Hepatocyte (in vitro differentiated cells): ENCODE measurements around the gene NPTX1. TPM values are rescaled to one million over a fixed set of nuclear protein-coding genes. Genes with fewer than 3 reads are reported as not detected.

ENCODE experiments used
- DNase-seq: peaks from one replicate; pipeline ENCODE4 v3.0.0-alpha.2; 2016; ENCODE audit warnings: low spot score
- H2AFZ ChIP-seq: fragments of 200-600 bp; sonication (generic); 2 replicates; pipeline ENCODE4 v1.6.0; 2016; ENCODE audit warnings: antibody characterized with exemption, mild to moderate bottlenecking
- H3K27ac ChIP-seq: fragments of 200-600 bp; sonication (generic); 2 replicates; pipeline ENCODE4 v1.5.1; 2016; ENCODE audit warnings: mild to moderate bottlenecking
- H3K27me3 ChIP-seq: fragments of 200-600 bp; sonication (generic); 2 replicates; pipeline ENCODE4 v1.6.1; 2016
- H3K36me3 ChIP-seq: fragments of 200-600 bp; sonication (generic); replicated peaks from 2 replicates; pipeline ENCODE4 v1.5.1; 2016; ENCODE audit warnings: low read depth; ENCODE audit not compliant: insufficient read depth
- H3K4me1 ChIP-seq: fragments of 200-600 bp; sonication (generic); 2 replicates; pipeline ENCODE4 v1.5.1; 2016; ENCODE audit warnings: mild to moderate bottlenecking, moderate library complexity; ENCODE audit not compliant: insufficient read depth
- H3K4me2 ChIP-seq: fragments of 200-600 bp; sonication (generic); 2 replicates; pipeline ENCODE4 v1.6.0; 2016
- H3K4me3 ChIP-seq: fragments of 200-600 bp; sonication (generic); 2 replicates; pipeline ENCODE4 v1.5.1; 2016; ENCODE audit warnings: mild to moderate bottlenecking
- H3K79me2 ChIP-seq: fragments of 200-600 bp; sonication (generic); 2 replicates; pipeline ENCODE4 v1.6.0; 2017; ENCODE audit warnings: mild to moderate bottlenecking
- H3K9me2 ChIP-seq: fragments of 200-600 bp; sonication (generic); replicated peaks from 2 replicates; pipeline ENCODE4 v1.6.0; 2017; ENCODE audit warnings: mild to moderate bottlenecking; ENCODE audit not compliant: insufficient read depth
- H3K9me3 ChIP-seq: fragments of 200-600 bp; sonication (generic); 2 replicates; pipeline ENCODE4 v1.5.1; 2016; ENCODE audit warnings: low read depth, mild to moderate bottlenecking
- H4K20me1 ChIP-seq: fragments of 200-600 bp; sonication (generic); 2 replicates; pipeline ENCODE4 v1.6.0; 2016; ENCODE audit warnings: mild to moderate bottlenecking; ENCODE audit not compliant: insufficient read depth, poor library complexity, severe bottlenecking
- EZH2 ChIP-seq: fragments of 200-600 bp; sonication (generic); IDR thresholded peaks from 2 replicates; pipeline ENCODE4 v1.6.1; 2016; ENCODE audit warnings: antibody characterized with exemption, mild to moderate bottlenecking, borderline replicate concordance
- EZH2phosphoT487 ChIP-seq: fragments of 200-600 bp; sonication (generic); IDR thresholded peaks from one replicate; pipeline ENCODE4 v1.6.1; 2018; ENCODE audit warnings: antibody characterized with exemption, mild to moderate bottlenecking, low read depth, moderate library complexity; ENCODE audit not compliant: unreplicated experiment, severe bottlenecking
- WGBS: methylation state at CpG from one replicate; pipeline ENCODE4 v1.1.6; 2016; ENCODE audit warnings: low lambda C conversion rate; ENCODE audit errors: missing lambda C conversion rate; 5-methylcytosine and 5-hydroxymethylcytosine counted together
- polyA plus RNA-seq: library from polyadenylated mRNA; unstranded; fragments of >200 nt; fragmentation: Nextera tagmentation; extraction: Ambion mirVana; gene quantifications from 2 replicates; pipeline ENCODE4 v1.2.1, GENCODE V29; 2016
- total RNA-seq: library from RNA; depleted of rRNA; stranded (reverse); fragments of >200 nt; gene quantifications from 2 replicates; pipeline ENCODE4 v1.2.3, GENCODE V29; 2014
- TF ChIP-seq, protein P1 (sequence below): fragments of 200-600 bp; sonication (generic); IDR thresholded peaks from 2 replicates; pipeline ENCODE4 v1.5.1; 2016; ENCODE audit warnings: antibody characterized with exemption, mild to moderate bottlenecking; ENCODE audit not compliant: poor library complexity

Gene NPTX1
- total and polyA plus RNA-seq, 2 experiments from 2014 or later, result 0.70 to 2.1 TPM

DNA sequence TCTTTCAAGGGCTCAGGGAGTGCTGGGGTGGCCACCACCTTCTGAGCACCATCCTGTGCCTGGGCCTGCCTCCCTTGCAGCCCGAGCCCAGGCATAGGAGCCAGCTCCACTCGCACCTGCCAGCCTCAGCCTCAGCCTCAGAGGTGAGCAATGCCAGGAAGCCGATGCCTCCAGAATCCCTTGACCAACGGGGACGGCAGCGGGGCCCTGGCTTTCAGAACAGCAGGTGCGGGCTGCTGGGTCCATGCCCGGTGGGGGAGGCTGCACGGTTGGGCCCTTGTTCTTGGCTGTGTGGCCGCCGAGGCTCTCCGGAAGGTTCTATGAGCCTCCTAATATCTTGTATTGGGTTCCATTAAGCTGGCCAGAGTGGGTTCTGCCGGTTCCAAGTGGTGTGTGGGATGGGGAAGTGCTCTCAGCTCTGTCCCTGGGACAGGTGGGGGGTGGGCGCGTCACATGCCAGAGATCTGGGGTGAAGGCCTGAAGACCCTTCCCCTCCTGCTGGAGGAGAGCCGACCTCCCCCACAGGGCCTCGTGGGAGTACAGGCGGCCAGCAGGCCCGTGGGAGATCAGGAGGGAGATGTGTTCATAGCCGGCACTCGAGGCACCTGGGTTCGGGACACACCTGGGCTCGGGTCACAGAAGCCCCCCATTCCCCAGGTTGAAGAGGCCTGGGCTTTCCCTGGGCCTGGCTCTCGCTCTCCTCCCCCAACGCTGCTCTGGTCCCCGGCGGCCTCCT is 27.0 kb downstream of the NPTX1 start:
- H3K27ac ChIP-seq, result no peak overlapping the region
- H4K20me1 ChIP-seq, result no peaks in the 10 kb centered on the region
- H3K4me1 ChIP-seq, result peaks cover 10% of the 10 kb centered on the region
- H2AFZ ChIP-seq, result no peak overlapping the region
- H3K9me2 ChIP-seq, result no peaks in the 10 kb centered on the region
- TF ChIP-seq, protein P1, sequence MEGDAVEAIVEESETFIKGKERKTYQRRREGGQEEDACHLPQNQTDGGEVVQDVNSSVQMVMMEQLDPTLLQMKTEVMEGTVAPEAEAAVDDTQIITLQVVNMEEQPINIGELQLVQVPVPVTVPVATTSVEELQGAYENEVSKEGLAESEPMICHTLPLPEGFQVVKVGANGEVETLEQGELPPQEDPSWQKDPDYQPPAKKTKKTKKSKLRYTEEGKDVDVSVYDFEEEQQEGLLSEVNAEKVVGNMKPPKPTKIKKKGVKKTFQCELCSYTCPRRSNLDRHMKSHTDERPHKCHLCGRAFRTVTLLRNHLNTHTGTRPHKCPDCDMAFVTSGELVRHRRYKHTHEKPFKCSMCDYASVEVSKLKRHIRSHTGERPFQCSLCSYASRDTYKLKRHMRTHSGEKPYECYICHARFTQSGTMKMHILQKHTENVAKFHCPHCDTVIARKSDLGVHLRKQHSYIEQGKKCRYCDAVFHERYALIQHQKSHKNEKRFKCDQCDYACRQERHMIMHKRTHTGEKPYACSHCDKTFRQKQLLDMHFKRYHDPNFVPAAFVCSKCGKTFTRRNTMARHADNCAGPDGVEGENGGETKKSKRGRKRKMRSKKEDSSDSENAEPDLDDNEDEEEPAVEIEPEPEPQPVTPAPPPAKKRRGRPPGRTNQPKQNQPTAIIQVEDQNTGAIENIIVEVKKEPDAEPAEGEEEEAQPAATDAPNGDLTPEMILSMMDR, result no peak
- TF ChIP-seq EZH2, result no peak
- TF ChIP-seq EZH2phosphoT487, result no peak
- WGBS, result 88% methylated on average over 23 of the region's 27 CpGs
- no peak overlapping the region for H3K4me3 ChIP-seq
- no peak overlapping the region for H3K4me2 ChIP-seq
- no peaks in the 10 kb centered on the region for H3K36me3 ChIP-seq
- H3K9me3 ChIP-seq, result no peaks in the 10 kb centered on the region
- DNase-seq, result no peak
- H3K79me2 ChIP-seq, result no peaks in the 10 kb centered on the region
- H3K27me3 ChIP-seq, result no peaks in the 10 kb centered on the region

DNA sequence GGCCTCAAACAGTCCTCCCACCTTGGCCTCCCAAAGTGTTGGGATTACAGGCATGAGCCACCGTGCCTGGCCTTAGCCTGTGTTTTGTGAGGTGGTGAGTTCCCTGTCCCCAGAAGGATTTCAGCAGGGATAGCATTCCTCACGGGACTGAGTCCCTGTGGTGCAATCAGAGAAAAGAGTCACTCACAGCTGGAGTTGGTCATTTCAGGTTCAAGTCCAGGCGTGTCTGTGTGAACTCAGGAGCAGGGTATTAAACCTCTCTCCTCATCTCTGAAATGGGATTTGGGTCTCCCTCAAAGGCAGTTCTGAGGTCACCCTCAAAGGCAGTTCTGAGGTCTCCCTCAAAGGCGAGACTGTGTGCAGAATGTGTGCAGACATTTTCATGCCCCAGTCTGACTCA is 28.6 kb downstream of the NPTX1 start:
- Histone ChIP-seq H3K4me1 (no peaks in the 10 kb centered on the region), H3K9me2 (no peaks in the 10 kb centered on the region), H3K9me3 (no peaks in the 10 kb centered on the region), H3K4me2 (no peak overlapping the region), H3K4me3 (no peak overlapping the region), H3K79me2 (no peaks in the 10 kb centered on the region), H4K20me1 (no peaks in the 10 kb centered on the region), H3K27ac (no peak overlapping the region), H3K27me3 (peaks cover 3% of the 10 kb centered on the region), H3K36me3 (no peaks in the 10 kb centered on the region), H2AFZ (no peak overlapping the region)
- no peak for DNase-seq
- WGBS, result 76% methylated on average over 4 of the region's 4 CpGs
- TF ChIP-seq EZH2 (no peak), EZH2phosphoT487 (no peak)
- TF ChIP-seq, protein P1, result no peak

DNA sequence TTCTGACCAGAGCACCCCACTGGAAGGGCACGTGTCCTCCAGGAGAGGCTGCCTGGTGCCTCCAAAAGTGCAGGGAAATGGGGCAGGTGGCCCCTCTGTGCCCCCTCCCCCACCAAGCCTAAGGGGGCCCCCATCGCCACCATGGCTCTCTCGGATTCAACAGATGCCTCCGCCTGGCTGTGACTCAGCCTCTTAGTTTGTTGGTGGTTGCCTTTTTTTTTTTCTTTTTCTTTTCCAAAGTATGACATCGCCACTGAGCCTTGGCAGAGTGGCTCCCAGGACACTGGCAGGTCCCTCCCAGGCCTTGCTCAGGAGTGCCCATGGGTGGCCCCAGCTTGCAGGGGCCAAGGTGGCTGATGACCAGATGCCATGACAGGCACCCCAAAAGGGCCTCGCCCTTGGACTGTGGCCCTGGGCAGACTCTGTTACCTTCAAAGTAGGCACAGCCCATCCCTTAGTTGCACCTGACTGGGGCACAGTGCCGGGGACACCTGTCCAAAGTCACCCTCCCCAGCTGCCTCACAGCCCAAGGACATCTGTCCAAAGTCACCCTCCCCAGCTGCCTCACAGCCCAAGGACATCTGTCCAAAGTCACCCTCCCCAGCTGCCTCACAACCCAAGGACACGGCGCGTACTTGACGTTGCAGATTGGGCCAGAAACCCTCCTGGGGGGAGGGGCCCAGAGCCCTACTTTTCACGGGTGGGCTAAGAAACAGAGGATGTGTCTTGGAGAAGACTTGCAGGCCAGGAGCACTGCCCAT is 29.6 kb downstream of the NPTX1 start:
- DNase-seq, result no peak
- Histone ChIP-seq H3K4me1 (no peaks in the 10 kb centered on the region), H3K36me3 (no peaks in the 10 kb centered on the region), H3K4me2 (no peak overlapping the region), H3K27me3 (peaks cover 3% of the 10 kb centered on the region), H4K20me1 (no peaks in the 10 kb centered on the region), H3K4me3 (no peak overlapping the region), H3K79me2 (no peaks in the 10 kb centered on the region), H3K27ac (no peak overlapping the region), H3K9me2 (no peaks in the 10 kb centered on the region), H3K9me3 (no peaks in the 10 kb centered on the region), H2AFZ (no peak overlapping the region)
- TF ChIP-seq, protein P1, result no peak
- no peak for TF ChIP-seq EZH2
- TF ChIP-seq EZH2phosphoT487, result no peak
- WGBS, result 75% methylated on average over 12 of the region's 12 CpGs
